Activated CD8-positive, alpha-beta memory T cell treated with anti-CD3 and anti-CD28 coated beads, Interleukin-2, amount 50 U/mL, for 24 hours (primary cell): ENCODE measurements around the gene ITIH5.

Experiments
- DNase-seq: peaks from one replicate; pipeline ENCODE4 v3.0.0-alpha.2; 2020; ENCODE audit errors: extremely low read depth

The ITIH5 gene

GRCh38 chr10:7583626-7584025 is 83.1 kb downstream of the ITIH5 start:
- DNase-seq: no peak

GRCh38 chr10:7580520-7580919 is 86.2 kb downstream of the ITIH5 start:
- DNase-seq: no peak

GRCh38 chr10:7579681-7580080 is 87.1 kb downstream of the ITIH5 start:
- no peak for DNase-seq

GRCh38 chr10:7577579-7577978 is 89.2 kb downstream of the ITIH5 start:
- DNase-seq: no peak

- DNase-seq: no peak
Observed at GRCh38 chr10:7577176-7577575, 89.6 kb downstream of the ITIH5 start.

- DNase-seq: no peak
Observed at GRCh38 chr10:7576340-7576739, 90.4 kb downstream of the ITIH5 start.

GRCh38 chr10:7572391-7572790 is 94.4 kb downstream of the ITIH5 start:
- no peak for DNase-seq

GRCh38 chr10:7571981-7572380 is 94.8 kb downstream of the ITIH5 start:
- no peak for DNase-seq

- DNase-seq: no peak
Observed at GRCh38 chr10:7567911-7568620, 98.7 kb downstream of the ITIH5 start.

GRCh38 chr10:7566891-7567290 is 99.9 kb downstream of the ITIH5 start:
- no peak for DNase-seq

GRCh38 chr10:7565871-7566270 is 100.9 kb downstream of the ITIH5 start:
- no peak for DNase-seq

- no peak for DNase-seq
Observed at GRCh38 chr10:7563770-7564169, 103.0 kb downstream of the ITIH5 start.

- DNase-seq: no peak
Observed at GRCh38 chr10:7563368-7563767, 103.4 kb downstream of the ITIH5 start.

- DNase-seq: no peak
Observed at GRCh38 chr10:7561985-7562384, 104.8 kb downstream of the ITIH5 start.

GRCh38 chr10:7561216-7561893 is 105.4 kb downstream of the ITIH5 start:
- no peak for DNase-seq

GRCh38 chr10:7560519-7560918 is 106.2 kb downstream of the ITIH5 start:
- DNase-seq: no peak

- DNase-seq: no peak
Observed at GRCh38 chr10:7559386-7559785, 107.4 kb downstream of the ITIH5 start.

GRCh38 chr10:7558036-7558435 is 108.7 kb downstream of the ITIH5 start:
- DNase-seq: no peak

GRCh38 chr10:7553531-7553930 is 113.2 kb downstream of the ITIH5 start:
- no peak for DNase-seq

GRCh38 chr10:7551950-7552716 is 114.6 kb downstream of the ITIH5 start:
- DNase-seq: no peak

GRCh38 chr10:7551289-7551688 is 115.5 kb downstream of the ITIH5 start:
- DNase-seq: no peak

GRCh38 chr10:7550013-7550412 is 116.8 kb downstream of the ITIH5 start:
- no peak for DNase-seq

GRCh38 chr10:7547829-7548228 is 118.9 kb downstream of the ITIH5 start:
- DNase-seq: no peak
